Measurements from ENCODE around the gene PHC2.
A peak's percentile ranks its signal among the peaks of the same experiment; 100 is the strongest.

Gene PHC2

GRCh38 chr1:33348676-33349080 lies 82.2 kb downstream of the PHC2 start:
- DNase-seq, result no peak

DNA sequence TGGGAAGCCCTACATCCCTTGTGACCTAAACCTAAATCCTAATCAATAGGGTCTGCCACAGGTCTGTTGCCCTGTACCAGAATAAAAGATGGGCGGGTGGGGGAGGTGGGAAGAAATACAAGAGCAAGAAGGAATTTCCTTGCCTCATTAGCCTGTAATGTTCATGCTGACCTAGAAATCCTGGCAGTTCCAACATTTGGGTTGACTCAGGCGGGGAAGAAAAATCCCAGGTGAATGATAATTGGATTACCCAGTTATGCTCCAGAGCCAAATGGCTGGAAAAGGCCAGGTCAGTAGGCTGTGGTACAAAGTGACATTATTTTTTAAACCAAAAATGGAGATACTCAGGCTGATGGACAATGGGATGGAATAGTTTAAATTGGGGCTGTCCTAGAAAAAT lies 82.7 kb downstream of the PHC2 start:
- no peak for DNase-seq

- DNase-seq, result no peak
Observed at GRCh38 chr1:33347650-33347992, 83.3 kb downstream of the PHC2 start.

DNA sequence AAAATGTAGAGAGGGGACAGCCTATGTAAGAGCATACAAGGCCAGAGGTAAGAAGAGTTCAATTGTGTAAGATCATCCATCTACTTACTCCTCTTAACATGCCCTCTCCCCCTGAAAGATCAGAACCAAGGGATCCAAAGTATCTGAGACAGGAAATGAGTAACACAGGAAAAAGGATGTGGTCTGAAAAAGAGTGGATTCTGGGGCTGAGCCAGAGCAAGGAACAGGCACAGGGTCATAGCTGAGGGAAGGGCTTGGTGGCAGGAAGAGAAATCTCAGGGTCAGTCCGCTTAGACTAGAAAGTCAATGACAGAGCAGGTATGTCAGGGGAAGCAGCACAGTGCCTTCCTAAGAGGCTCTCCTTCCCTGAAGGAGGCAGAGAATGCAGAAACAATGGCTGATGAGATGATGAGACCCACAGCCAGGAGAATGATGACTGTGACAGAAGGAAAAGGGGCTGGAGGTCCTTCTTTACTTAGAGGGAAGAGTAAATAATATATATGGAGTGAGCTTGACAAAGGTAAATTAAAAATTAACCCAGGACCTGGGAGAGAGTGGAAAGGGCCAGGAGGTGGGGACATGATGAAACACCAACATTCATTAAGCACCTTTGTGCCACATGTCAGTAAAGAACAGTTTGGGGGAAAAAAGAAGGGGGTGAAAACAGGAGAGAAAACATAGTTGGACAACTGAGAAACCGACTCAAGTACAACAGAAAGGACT lies 83.8 kb downstream of the PHC2 start:
- DNase-seq, result no peak

- no peak for DNase-seq
Observed at GRCh38 chr1:33346533-33346926, 84.4 kb downstream of the PHC2 start.

- no peak for DNase-seq
Observed at GRCh38 chr1:33344896-33345560, 85.9 kb downstream of the PHC2 start.

- no peak for DNase-seq
Observed at GRCh38 chr1:33343539-33343938, 87.4 kb downstream of the PHC2 start.

DNA sequence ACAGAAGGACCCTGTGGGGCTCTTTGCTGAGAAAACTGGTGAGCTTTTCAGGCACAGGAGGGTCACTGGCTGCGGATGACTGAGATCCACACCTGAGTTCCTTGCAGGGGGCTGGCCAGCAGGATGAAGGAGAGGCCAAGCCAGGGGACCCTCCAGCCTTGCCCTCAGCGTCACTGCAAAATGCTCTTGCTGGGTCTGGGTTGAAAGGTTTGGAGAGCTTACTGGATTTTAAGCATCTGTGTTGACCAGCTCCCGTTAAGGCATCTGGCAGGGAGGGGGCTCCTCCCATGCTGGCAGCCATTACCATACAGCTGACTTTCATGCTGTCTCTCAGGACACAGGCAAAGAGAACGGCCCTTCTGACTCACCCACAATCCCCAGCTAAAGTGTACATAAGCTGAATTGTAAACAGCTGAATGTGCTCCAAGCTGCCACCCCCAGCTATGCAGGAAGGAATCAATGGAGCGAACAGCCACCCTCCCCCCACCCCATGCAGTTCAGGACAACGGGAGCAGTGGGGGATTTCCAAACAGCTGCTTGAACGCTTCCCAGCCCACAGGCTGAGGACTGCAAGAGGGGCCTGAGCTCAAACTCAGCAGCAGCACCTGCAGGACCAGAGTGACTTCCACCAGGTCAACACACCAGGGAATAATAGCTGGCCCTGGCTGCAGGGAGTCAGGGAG lies 88.7 kb downstream of the PHC2 start:
- peak; percentile 64 to 90 for DNase-seq

GRCh38 chr1:33341190-33341589 lies 89.7 kb downstream of the PHC2 start:
- no peak for DNase-seq

- no peak for DNase-seq
Observed at GRCh38 chr1:33339413-33339812, 91.5 kb downstream of the PHC2 start.

- no peak for DNase-seq
Observed at GRCh38 chr1:33338440-33339211, 92.3 kb downstream of the PHC2 start.

DNA sequence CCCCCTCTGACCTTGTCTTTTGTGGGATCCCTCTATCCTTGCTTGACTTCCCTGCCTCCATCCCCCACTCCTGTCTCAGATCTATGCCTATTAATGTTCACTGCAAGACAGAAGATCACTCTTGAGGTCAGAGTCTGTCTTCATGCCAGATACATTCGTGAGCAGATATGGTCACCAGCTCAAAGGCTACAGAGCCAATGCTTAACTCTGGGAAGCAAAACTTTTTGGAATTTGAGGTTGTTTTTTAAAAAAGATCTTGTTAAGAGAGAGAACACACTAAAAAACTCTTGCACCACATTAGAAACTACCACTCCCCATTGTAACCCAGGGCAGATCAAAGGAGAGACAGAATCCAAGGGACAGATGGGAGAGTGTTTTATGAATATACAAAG lies 92.9 kb downstream of the PHC2 start:
- DNase-seq, result no peak

- DNase-seq, result no peak
Observed at GRCh38 chr1:33337441-33337840, 93.5 kb downstream of the PHC2 start.

DNA sequence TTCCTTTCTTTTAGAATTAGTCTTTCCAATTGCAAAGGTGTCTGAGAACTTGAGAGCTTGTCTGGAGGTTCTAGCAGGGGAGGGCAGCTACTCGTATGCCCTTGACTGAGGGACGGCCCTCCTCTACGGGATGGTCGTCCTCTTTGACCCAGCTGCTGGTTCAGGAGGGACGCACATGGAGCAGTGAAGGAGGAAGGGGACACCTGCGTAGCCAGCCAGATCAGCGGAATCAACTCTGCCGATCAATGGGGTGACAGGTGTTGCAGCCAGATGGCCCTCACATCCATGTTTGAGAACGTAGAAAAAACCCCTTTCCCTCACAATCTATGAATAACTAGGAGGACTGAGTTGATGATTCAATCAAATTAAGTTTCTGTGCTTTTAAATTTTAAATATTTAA lies 94.3 kb downstream of the PHC2 start:
- peak in 1 of 2 experiments; percentile 22 for DNase-seq

DNA sequence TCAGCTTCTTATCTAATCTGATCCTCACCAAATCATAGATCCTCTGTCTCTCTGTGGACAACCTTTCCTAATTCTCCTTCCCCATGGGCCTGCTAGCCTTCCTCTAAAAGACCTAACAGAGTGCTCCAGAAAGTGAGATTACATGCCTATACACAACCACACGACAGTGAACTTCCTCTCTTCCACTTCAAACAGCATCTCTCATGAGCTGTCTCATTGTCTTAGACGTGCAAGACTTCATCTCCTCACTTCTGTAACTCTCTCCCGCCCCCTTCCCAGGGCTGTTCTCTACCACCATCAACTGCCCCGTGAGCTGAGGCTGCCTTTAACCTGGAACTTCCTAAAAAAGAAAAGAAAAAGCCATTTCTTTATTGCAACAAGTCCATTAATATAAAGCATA lies 95.9 kb downstream of the PHC2 start:
- DNase-seq, result no peak

- DNase-seq, result no peak
Observed at GRCh38 chr1:33334081-33334552, 96.8 kb downstream of the PHC2 start.

- DNase-seq, result no peak
Observed at GRCh38 chr1:33332881-33333280, 98.0 kb downstream of the PHC2 start.

- DNase-seq, result no peak
Observed at GRCh38 chr1:33332357-33332789, 98.5 kb downstream of the PHC2 start.

DNA sequence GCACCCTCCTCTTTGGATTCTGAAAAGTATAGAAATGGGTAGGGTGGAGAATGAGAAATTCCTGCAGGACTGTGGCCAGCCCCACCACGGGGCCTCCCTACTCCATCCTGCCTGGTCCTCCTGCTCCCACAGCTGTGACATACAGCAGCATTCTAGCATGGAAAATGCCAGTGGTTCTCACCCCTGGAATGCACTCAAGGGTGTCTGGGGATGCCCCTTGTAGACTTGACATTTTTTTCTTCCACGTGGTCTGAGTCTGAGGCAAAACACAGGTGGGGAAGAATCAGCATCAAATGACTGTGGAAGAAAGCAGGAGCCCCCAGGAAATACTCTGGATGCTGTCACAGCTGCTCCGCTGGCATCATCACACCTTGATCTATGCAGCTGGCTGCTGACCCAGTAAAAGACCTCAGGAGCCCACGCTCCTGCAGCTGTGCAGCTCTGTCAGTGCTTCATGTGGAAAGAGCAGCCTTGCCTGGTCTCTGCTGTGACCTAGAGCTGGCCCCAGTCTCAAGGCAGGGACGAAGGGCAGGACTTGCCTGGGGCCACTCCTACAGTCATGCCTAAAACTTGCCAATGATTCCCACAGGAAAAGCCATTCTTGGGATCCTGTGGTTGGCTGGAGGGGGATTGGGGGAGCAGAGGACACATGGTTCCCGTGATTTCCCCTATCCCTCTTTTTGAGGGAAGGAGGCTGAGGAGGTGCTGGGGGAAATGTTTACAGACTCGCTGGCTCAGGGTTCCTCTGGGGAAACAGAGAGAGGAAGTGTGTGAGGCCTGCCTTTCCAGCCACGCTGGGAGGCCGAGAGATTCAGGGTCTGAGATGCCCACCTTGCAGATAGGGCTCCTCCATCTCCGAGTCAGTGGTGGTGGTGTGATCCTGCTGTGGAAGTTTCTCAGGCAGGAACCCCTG lies 99.2 kb downstream of the PHC2 start:
- no peak for DNase-seq

GRCh38 chr1:33330906-33331305 lies 100.0 kb downstream of the PHC2 start:
- no peak for DNase-seq

GRCh38 chr1:33330361-33330890 lies 100.5 kb downstream of the PHC2 start:
- DNase-seq, result no peak
